Measurements from ENCODE around the gene FXYD3. TPM values are rescaled to one million over a fixed set of nuclear protein-coding genes. Genes with fewer than 3 reads are reported as not detected.

Gene FXYD3
- total RNA-seq, 1 donor from 2014 or later = 2.8 TPM

- no peak overlapping the region for H3K4me3 Mint-ChIP-seq
- peaks cover 19% of the 10 kb centered on the region for H3K36me3 Mint-ChIP-seq (ENCODE audit: low read depth)
- no peaks in the 10 kb centered on the region for H3K4me1 Mint-ChIP-seq
- peaks cover 6% of the 10 kb centered on the region for H3K9me3 Mint-ChIP-seq
- no peak for TF ChIP-seq CTCF (conservative IDR thresholded peaks at IDR 0.05)
- no peak overlapping the region for H3K27ac Mint-ChIP-seq (ENCODE audit: unreplicated experiment)
- no peak for DNase-seq (ENCODE audit: low read depth, low spot score)
- no peaks in the 10 kb centered on the region for H3K27me3 Mint-ChIP-seq (ENCODE audit: low read depth)
These were observed 51.9 kb downstream of the FXYD3 start for GRCh38 chr19:35167251-35168119.

GRCh38 chr19:35168196-35168595, 52.6 kb downstream of the FXYD3 start:
- no peak for TF ChIP-seq CTCF (conservative IDR thresholded peaks at IDR 0.05)
- no peak for DNase-seq (ENCODE audit: low read depth, low spot score)
- no peak overlapping the region for H3K4me3 Mint-ChIP-seq
- no peaks in the 10 kb centered on the region for H3K27me3 Mint-ChIP-seq (ENCODE audit: low read depth)
- H3K36me3 Mint-ChIP-seq (ENCODE audit: low read depth) = peaks cover 19% of the 10 kb centered on the region
- peaks cover 6% of the 10 kb centered on the region for H3K9me3 Mint-ChIP-seq
- H3K27ac Mint-ChIP-seq (ENCODE audit: unreplicated experiment) = no peak overlapping the region
- no peaks in the 10 kb centered on the region for H3K4me1 Mint-ChIP-seq

- no peaks in the 10 kb centered on the region for H3K27me3 Mint-ChIP-seq (ENCODE audit: low read depth)
- H3K4me1 Mint-ChIP-seq = no peaks in the 10 kb centered on the region
- peaks cover 14% of the 10 kb centered on the region for H3K36me3 Mint-ChIP-seq (ENCODE audit: low read depth)
- H3K9me3 Mint-ChIP-seq = peaks cover 7% of the 10 kb centered on the region
- no peak for DNase-seq (ENCODE audit: low read depth, low spot score)
- H3K4me3 Mint-ChIP-seq = no peak overlapping the region
- no peak for TF ChIP-seq CTCF (conservative IDR thresholded peaks at IDR 0.05)
- no peak overlapping the region for H3K27ac Mint-ChIP-seq (ENCODE audit: unreplicated experiment)
These were observed 53.8 kb downstream of the FXYD3 start for GRCh38 chr19:35169221-35169995.

- H3K27me3 Mint-ChIP-seq (ENCODE audit: low read depth) = no peaks in the 10 kb centered on the region
- H3K4me3 Mint-ChIP-seq = no peak overlapping the region
- peaks cover 9% of the 10 kb centered on the region for H3K36me3 Mint-ChIP-seq (ENCODE audit: low read depth)
- no peak for DNase-seq (ENCODE audit: low read depth, low spot score)
- no peak overlapping the region for H3K27ac Mint-ChIP-seq (ENCODE audit: unreplicated experiment)
- peaks cover 5% of the 10 kb centered on the region for H3K4me1 Mint-ChIP-seq
- no peak for TF ChIP-seq CTCF (conservative IDR thresholded peaks at IDR 0.05)
- H3K9me3 Mint-ChIP-seq = peaks cover 4% of the 10 kb centered on the region
These were observed 54.9 kb downstream of the FXYD3 start for GRCh38 chr19:35170359-35171061.

- no peaks in the 10 kb centered on the region for H3K36me3 Mint-ChIP-seq (ENCODE audit: low read depth)
- DNase-seq (ENCODE audit: low read depth, low spot score) = no peak
- H3K27ac Mint-ChIP-seq (ENCODE audit: unreplicated experiment) = no peak overlapping the region
- no peak for TF ChIP-seq CTCF (conservative IDR thresholded peaks at IDR 0.05)
- peaks cover 3% of the 10 kb centered on the region for H3K9me3 Mint-ChIP-seq
- peaks cover 10% of the 10 kb centered on the region for H3K4me1 Mint-ChIP-seq
- no peak overlapping the region for H3K4me3 Mint-ChIP-seq
- H3K27me3 Mint-ChIP-seq (ENCODE audit: low read depth) = no peaks in the 10 kb centered on the region
These were observed 56.1 kb downstream of the FXYD3 start for GRCh38 chr19:35171730-35172129.
